Thyroid gland (tissue), 4 donors: ENCODE results near the gene ZFYVE27. TPM values are rescaled to one million over a fixed set of nuclear protein-coding genes. Genes with fewer than 3 reads are reported as not detected.

Experiments used
- DNase-seq, 2 donors: peaks; one replicate each; pipeline ENCODE4 v3.0.0-alpha.2; 2019
- H3K27ac ChIP-seq, 3 donors: fragments of 200-600 bp; sonication (generic); 1 replicate in 2 of 3; 2 replicates in 1 of 3; pipeline ENCODE4 v1.5.1; 2016 to 2019; ENCODE audit warnings: mild to moderate bottlenecking in 1 of 3, moderate library complexity in 1 of 3
- H3K27me3 ChIP-seq: fragments of 200-600 bp; sonication (generic); one replicate; pipeline ENCODE4 v1.5.1; 2019
- H3K36me3 ChIP-seq, 2 donors: fragments of 200-600 bp; sonication (generic); one replicate each; pipeline ENCODE4 v1.5.1; 2016 to 2019
- H3K4me1 ChIP-seq, 2 donors: fragments of 200-600 bp; sonication (generic); one replicate each; pipeline ENCODE4 v1.5.1; 2017 to 2019
- H3K4me3 ChIP-seq, 3 donors: fragments of 200-600 bp; sonication (generic); replicated peaks in 1 of 3; 1 replicate in 2 of 3; 2 replicates in 1 of 3; pipeline ENCODE4 v1.5.1; 2016; ENCODE audit warnings: mild to moderate bottlenecking in 1 of 3
- H3K9me3 ChIP-seq: fragments of 200-600 bp; sonication (generic); one replicate; pipeline ENCODE4 v1.5.1; 2017
- CTCF ChIP-seq, 6 experiments: fragments of 200-600 bp in 3 of 6; fragments of 450-650 bp in 3 of 6; sonication (generic) in 3 of 6; IDR thresholded peaks; one replicate each; pipeline ENCODE4 v1.5.1; 2016 to 2019; ENCODE audit warnings: antibody characterized with exemption in 6 of 6, mild to moderate bottlenecking in 2 of 6, inconsistent platforms in 1 of 6, moderate library complexity in 1 of 6
- POLR2A ChIP-seq, 2 donors: fragments of 450-650 bp; IDR thresholded peaks; one replicate each; pipeline ENCODE4 v1.6.1; 2017; ENCODE audit warnings: antibody characterized with exemption in 2 of 2, mild to moderate bottlenecking in 2 of 2, moderate library complexity in 1 of 2
- WGBS, 2 donors: methylation state at CpG; one replicate each; pipeline ENCODE4 v1.1.5; 2017; 5-methylcytosine and 5-hydroxymethylcytosine counted together
- intact Hi-C: fragments of 100-400 bp; cut with DNase I; formaldehyde crosslinking; loops from one replicate; pipeline ENCODE4 v1.15.1; 2023
- total RNA-seq, 4 donors: library from RNA; depleted of rRNA; stranded (reverse); fragments of >200 nt; gene quantifications; one replicate each; pipeline ENCODE4 v1.2.3, GENCODE V29; 2016

ZFYVE27 gene
- total RNA-seq, 4 donors from 2014 or later = 18.4 to 43.5 (median 24.8) TPM

GRCh38 chr10:97774811-97775294 is 37.9 kb downstream of the ZFYVE27 start:
- Histone ChIP-seq H3K4me3 (no peak overlapping the region), H3K27me3 (peaks cover 7% of the 10 kb centered on the region), H3K4me1 (peaks cover 0 to 15% of the 10 kb centered on the region in 2 donors), H3K36me3 (no peaks in the 10 kb centered on the region), H3K9me3 (no peaks in the 10 kb centered on the region), H3K27ac (no peak overlapping the region)
- 52 to 55% methylated on average over 6 to 10 of the region's 10 CpGs for whole genome bisulfite sequencing, 2 donors
- DNase-seq = peak; percentile 43 to 54
- intact Hi-C loops = no loop called here
- TF ChIP-seq POLR2A (IDR thresholded peaks at IDR 0.05) (no peak), CTCF (IDR thresholded peaks at IDR 0.05) (no peak)

GRCh38 chr10:97777143-97777542 is 40.2 kb downstream of the ZFYVE27 start:
- intact Hi-C loops = no loop called here
- H3K9me3 ChIP-seq = no peaks in the 10 kb centered on the region
- H3K27ac ChIP-seq = no peak overlapping the region
- no peaks in the 10 kb centered on the region for H3K27me3 ChIP-seq
- 95 to 98% methylated on average over 4 of the region's 4 CpGs for WGBS, 2 donors
- TF ChIP-seq POLR2A (IDR thresholded peaks at IDR 0.05) = no peak
- TF ChIP-seq CTCF (IDR thresholded peaks at IDR 0.05) = no peak
- no peak overlapping the region for H3K4me3 ChIP-seq
- no peak for DNase-seq
- H3K36me3 ChIP-seq = no peaks in the 10 kb centered on the region
- peaks cover 15 to 26% of the 10 kb centered on the region in 2 donors for H3K4me1 ChIP-seq

GRCh38 chr10:97778452-97779302 is 41.7 kb downstream of the ZFYVE27 start:
- Histone ChIP-seq H3K4me1 (peaks cover 15 to 37% of the 10 kb centered on the region in 2 donors), H3K36me3 (no peaks in the 10 kb centered on the region), H3K27ac (no peak overlapping the region), H3K9me3 (no peaks in the 10 kb centered on the region), H3K27me3 (no peaks in the 10 kb centered on the region), H3K4me3 (no peak overlapping the region)
- TF ChIP-seq CTCF (IDR thresholded peaks at IDR 0.05) = no peak
- no peak for TF ChIP-seq POLR2A (IDR thresholded peaks at IDR 0.05)
- DNase-seq = peak; percentile 82 to 87
- 68 to 69% methylated on average over 5 to 11 of the region's 11 CpGs for WGBS, 2 donors
- intact Hi-C loops = no loop called here

- no peaks in the 10 kb centered on the region for H3K9me3 ChIP-seq
- 71 to 73% methylated on average over 4 of the region's 4 CpGs for WGBS, 2 donors
- H3K27ac ChIP-seq = no peak overlapping the region
- no peaks in the 10 kb centered on the region for H3K36me3 ChIP-seq
- intact Hi-C loops = no loop called here
- no peak for TF ChIP-seq POLR2A (IDR thresholded peaks at IDR 0.05)
- no peak for TF ChIP-seq CTCF (IDR thresholded peaks at IDR 0.05)
- no peak for DNase-seq
- no peaks in the 10 kb centered on the region for H3K27me3 ChIP-seq
- no peak overlapping the region for H3K4me3 ChIP-seq
- H3K4me1 ChIP-seq = peaks cover 15 to 41% of the 10 kb centered on the region in 2 donors
These were observed 42.6 kb downstream of the ZFYVE27 start for GRCh38 chr10:97779492-97779891.

GRCh38 chr10:97779975-97780374 is 43.0 kb downstream of the ZFYVE27 start:
- H3K27ac ChIP-seq = no peak overlapping the region
- no peak for TF ChIP-seq CTCF (IDR thresholded peaks at IDR 0.05)
- no peak for TF ChIP-seq POLR2A (IDR thresholded peaks at IDR 0.05)
- intact Hi-C loops = no loop called here
- H3K4me3 ChIP-seq = no peak overlapping the region
- 94 to 95% methylated on average over 3 of the region's 3 CpGs for WGBS, 2 donors
- peaks cover 15 to 43% of the 10 kb centered on the region in 2 donors for H3K4me1 ChIP-seq
- H3K9me3 ChIP-seq = no peaks in the 10 kb centered on the region
- DNase-seq = no peak
- H3K36me3 ChIP-seq = no peaks in the 10 kb centered on the region
- H3K27me3 ChIP-seq = no peaks in the 10 kb centered on the region
